Measurements from ENCODE around the gene SMCO1.

DNA sequence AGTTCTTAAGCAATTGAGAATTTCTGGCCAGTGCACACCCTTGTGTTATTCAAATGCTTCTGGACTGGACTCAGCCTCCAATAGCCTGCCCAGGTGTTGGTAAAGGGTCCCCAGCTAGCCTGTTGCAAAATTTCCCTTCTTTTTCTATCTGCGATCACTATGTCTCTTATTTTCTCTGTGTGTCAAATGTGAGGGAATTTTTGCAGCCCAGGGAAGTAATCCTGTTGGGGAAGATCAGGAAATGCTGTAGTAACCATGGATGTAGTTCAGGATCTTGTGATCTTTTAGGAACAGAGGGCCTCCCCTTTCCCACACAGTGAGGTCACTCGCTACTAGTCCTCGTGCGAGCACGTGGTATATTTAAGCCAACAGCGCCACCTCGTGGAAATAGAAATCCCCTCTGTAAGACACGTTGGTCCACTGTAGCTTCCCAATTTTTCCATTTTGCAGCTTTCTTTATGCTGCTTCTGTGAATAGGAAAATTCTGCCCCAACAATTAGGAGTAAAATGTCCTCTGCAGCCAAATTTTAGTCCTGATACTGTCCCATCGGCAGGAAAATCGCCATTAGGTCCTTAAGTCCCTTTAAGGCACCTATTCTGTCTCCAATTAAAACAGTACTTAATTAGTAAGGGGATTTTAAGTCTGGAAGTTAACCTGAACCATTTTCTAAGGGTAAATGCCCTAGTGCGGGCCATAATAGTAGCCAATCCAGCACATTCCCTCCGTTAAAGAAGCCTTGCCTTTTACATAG is 4.0 kb upstream of the SMCO1 start:
- TF ChIP-seq POLR2AphosphoS5 (IDR thresholded peaks at IDR 0.05; ENCODE audit: borderline replicate concordance, low read depth, low read length) (no peak), EZH2 (IDR thresholded peaks at IDR 0.05) (no peak), FOXP2 (optimal IDR thresholded peaks at IDR 0.05; ENCODE audit: control extremely low read depth, extremely low read length, insufficient read depth) (no peak)
